Immature natural killer cell (primary cell): ENCODE results near the gene HYAL1. TPM values are rescaled to one million over a fixed set of nuclear protein-coding genes. Genes with fewer than 3 reads are reported as not detected.
"Not testable (repeated sequence)": the region's sequence is repeated elsewhere in the genome, so short reads cannot be mapped to it uniquely, and the experiment has no call there.

Experiments
- DNase-seq, 3 donors: peaks; one replicate each; pipeline ENCODE4 v3.0.0; 2022; ENCODE audit warnings: mixed read lengths in 1 of 3
- H3K27ac Mint-ChIP-seq, 6 donors: one replicate each; pipeline ENCODE4 v1.8.0; 2020; ENCODE audit warnings: mixed read lengths in 6 of 6, mild to moderate bottlenecking in 5 of 6, inconsistent platforms in 4 of 6, moderate library complexity in 3 of 6
- H3K27me3 Mint-ChIP-seq, 3 donors: one replicate each; pipeline ENCODE4 v1.8.0; 2020 to 2021; ENCODE audit warnings: low read depth in 3 of 3, mild to moderate bottlenecking in 3 of 3, mixed read lengths in 3 of 3, moderate library complexity in 3 of 3, inconsistent platforms in 1 of 3
- H3K36me3 Mint-ChIP-seq, 3 donors: one replicate each; pipeline ENCODE4 v1.8.0; 2020; ENCODE audit warnings: mixed read lengths in 3 of 3, inconsistent platforms in 2 of 3, mild to moderate bottlenecking in 2 of 3
- H3K4me1 Mint-ChIP-seq, 2 donors: one replicate each; pipeline ENCODE4 v1.8.0; 2020; ENCODE audit warnings: inconsistent platforms in 2 of 2, mild to moderate bottlenecking in 2 of 2, mixed read lengths in 2 of 2, moderate library complexity in 1 of 2
- H3K4me3 Mint-ChIP-seq, 5 donors: one replicate each; pipeline ENCODE4 v1.8.0; 2020; ENCODE audit warnings: mild to moderate bottlenecking in 5 of 5, mixed read lengths in 5 of 5, inconsistent platforms in 3 of 5, moderate library complexity in 3 of 5
- H3K9me3 Mint-ChIP-seq, 6 donors: one replicate each; pipeline ENCODE4 v1.8.0; 2020; ENCODE audit warnings: mild to moderate bottlenecking in 6 of 6, mixed read lengths in 6 of 6, inconsistent platforms in 4 of 6, moderate library complexity in 3 of 6
- polyA plus RNA-seq, 3 donors: library from polyadenylated mRNA; unstranded; fragments of 300-500 nt; fragmentation: Illumina TruSeq; gene quantifications; one replicate each; pipeline ENCODE4 v1.2.3, GENCODE V29; 2021

Gene HYAL1
- polyA plus RNA-seq, 3 donors from 2014 or later = 0.18 to 0.57 TPM; not detected in 1

DNA sequence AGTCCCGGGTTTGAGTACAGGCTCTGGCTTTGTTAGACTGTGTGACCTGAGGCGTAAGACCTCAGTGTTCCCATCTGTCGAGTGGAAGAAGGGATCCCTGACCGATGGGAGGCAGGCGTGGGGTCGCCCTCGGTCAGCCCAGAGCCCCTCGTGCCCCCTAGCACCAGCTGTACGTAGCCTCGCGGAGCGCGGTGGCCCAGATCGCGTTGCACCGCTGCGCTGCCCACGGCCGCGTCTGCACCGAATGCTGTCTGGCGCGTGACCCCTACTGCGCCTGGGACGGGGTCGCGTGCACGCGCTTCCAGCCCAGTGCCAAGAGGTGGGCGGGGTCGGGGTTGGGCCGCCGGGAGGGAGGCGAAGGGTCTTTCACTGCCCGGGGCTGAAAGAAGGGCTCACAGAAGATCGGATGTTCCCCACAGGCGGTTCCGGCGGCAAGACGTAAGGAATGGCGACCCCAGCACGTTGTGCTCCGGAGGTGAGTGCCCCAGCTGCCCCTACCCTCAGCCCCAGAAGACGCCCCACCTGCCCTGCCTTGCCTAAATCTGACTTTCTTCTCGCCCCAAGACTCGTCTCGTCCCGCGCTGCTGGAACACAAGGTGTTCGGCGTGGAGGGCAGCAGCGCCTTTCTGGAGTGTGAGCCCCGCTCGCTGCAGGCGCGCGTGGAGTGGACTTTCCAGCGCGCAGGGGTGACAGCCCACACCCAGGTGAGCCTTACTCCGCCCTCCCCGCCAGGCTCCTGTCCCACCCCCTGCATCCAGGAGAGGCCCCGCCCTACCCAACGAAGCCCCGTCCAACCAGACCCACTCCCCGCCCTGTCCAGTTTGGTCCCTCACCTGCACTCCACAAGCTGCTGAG, 28.0 kb downstream of the HYAL1 start:
- H3K9me3 Mint-ChIP-seq = no peaks in the 10 kb centered on the region
- peaks cover 21% of the 10 kb centered on the region in 2 donors for H3K4me1 Mint-ChIP-seq
- H3K36me3 Mint-ChIP-seq = no peaks in the 10 kb centered on the region
- H3K4me3 Mint-ChIP-seq = peak overlapping the region in 2 of 5 donors; percentile 25 to 33
- H3K27ac Mint-ChIP-seq = no peak overlapping the region
- peaks cover 16 to 26% (median 24%) of the 10 kb centered on the region in 3 donors for H3K27me3 Mint-ChIP-seq
- no peak for DNase-seq

DNA sequence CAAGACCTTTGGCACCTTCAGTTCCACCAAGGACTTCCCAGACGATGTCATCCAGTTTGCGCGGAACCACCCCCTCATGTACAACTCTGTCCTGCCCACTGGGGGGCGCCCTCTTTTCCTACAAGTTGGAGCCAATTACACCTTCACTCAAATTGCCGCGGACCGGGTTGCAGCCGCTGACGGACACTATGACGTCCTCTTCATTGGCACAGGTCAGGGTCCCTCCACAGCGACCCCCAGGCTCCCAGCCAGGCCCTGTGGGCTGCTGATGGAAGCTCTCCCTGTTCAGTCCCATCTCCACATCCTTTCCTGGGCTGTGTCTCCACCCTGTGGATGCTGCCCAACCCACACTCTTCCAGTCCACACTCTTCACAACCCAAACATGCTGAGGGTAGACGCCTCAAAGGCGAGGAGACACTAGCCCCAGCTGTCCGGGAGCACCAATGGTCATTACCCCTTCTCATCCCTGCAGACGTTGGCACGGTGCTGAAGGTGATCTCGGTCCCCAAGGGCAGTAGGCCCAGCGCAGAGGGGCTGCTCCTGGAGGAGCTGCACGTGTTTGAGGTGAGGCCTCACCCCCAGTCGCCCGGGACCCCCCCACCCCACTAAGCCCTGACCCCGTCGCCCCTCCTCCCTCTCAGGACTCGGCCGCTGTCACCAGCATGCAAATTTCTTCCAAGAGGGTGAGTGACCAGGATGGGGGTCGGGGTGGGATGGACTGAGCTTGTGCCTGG, 28.8 kb downstream of the HYAL1 start:
- peaks cover 16 to 26% (median 25%) of the 10 kb centered on the region in 3 donors for H3K27me3 Mint-ChIP-seq
- no peaks in the 10 kb centered on the region for H3K36me3 Mint-ChIP-seq
- peak overlapping the region in 4 of 5 donors; percentile 26 to 61 (median 51) for H3K4me3 Mint-ChIP-seq
- peak; percentile 63 to 69 (median 68) for DNase-seq
- H3K27ac Mint-ChIP-seq = peak overlapping the region in 3 of 6 donors; percentile 37 to 82 (median 77)
- H3K9me3 Mint-ChIP-seq = no peaks in the 10 kb centered on the region
- H3K4me1 Mint-ChIP-seq = peaks cover 21% of the 10 kb centered on the region in 2 donors

DNA sequence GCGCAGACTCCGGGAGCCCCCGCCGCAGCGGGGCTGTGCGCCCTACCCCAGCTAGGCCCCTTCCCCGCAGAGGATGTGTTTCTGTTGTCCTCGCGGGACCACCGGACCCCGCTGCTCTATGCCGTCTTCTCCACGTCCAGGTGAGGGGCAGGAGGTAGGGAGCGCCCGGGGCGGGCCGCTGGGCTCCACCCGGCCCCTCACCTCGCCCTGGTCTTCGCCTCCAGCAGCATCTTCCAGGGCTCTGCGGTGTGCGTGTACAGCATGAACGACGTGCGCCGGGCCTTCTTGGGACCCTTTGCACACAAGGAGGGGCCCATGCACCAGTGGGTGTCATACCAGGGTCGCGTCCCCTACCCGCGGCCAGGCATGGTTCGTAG, 29.7 kb downstream of the HYAL1 start:
- H3K27ac Mint-ChIP-seq = no peak overlapping the region
- no peaks in the 10 kb centered on the region for H3K36me3 Mint-ChIP-seq
- H3K27me3 Mint-ChIP-seq = peaks cover 16 to 25% (median 25%) of the 10 kb centered on the region in 3 donors
- peaks cover 21% of the 10 kb centered on the region in 2 donors for H3K4me1 Mint-ChIP-seq
- no peaks in the 10 kb centered on the region for H3K9me3 Mint-ChIP-seq
- DNase-seq = no peak
- H3K4me3 Mint-ChIP-seq = peak overlapping the region in 1 of 5 donors; percentile 57

DNA sequence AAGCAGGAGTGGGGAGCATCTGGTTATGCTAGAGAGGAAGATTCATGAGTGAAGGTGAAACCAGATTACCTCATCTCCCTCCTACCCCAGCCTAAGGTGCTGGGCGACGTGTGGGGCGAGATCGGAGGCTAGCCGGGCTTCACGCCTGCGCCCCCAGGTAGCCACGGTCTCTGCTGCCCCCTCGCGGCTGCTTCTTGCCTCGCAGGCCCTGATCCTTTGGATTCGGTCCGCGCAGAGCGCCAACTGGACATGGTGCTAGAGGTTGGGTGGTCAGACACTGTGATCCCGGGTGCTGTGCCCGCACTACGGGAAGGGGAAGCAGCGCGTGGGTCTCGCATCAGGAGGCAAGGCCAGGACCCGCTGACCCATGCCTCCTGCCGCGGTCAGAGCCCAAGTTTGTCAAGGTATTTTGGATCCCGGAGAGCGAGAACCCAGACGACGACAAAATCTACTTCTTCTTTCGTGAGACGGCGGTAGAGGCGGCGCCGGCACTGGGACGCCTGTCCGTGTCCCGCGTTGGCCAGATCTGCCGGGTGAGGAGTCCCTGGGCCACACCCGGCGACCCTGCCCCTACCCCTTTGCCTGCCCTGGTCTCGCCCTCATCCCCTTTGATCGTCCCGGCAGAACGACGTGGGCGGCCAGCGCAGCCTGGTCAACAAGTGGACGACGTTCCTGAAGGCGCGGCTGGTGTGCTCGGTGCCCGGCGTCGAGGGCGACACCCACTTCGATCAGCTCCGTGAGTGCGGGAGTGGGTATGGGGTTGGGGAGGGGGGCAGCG, 30.3 kb downstream of the HYAL1 start:
- no peaks in the 10 kb centered on the region for H3K9me3 Mint-ChIP-seq
- H3K36me3 Mint-ChIP-seq = no peaks in the 10 kb centered on the region
- DNase-seq = peak; percentile 80 to 83 (median 81)
- H3K4me3 Mint-ChIP-seq = peak overlapping the region; percentile 26 to 83 (median 66)
- H3K4me1 Mint-ChIP-seq = peaks cover 21% of the 10 kb centered on the region in 2 donors
- peaks cover 18 to 25% (median 24%) of the 10 kb centered on the region in 3 donors for H3K27me3 Mint-ChIP-seq
- peak overlapping the region in 5 of 6 donors; percentile 3 to 70 (median 53) for H3K27ac Mint-ChIP-seq

DNA sequence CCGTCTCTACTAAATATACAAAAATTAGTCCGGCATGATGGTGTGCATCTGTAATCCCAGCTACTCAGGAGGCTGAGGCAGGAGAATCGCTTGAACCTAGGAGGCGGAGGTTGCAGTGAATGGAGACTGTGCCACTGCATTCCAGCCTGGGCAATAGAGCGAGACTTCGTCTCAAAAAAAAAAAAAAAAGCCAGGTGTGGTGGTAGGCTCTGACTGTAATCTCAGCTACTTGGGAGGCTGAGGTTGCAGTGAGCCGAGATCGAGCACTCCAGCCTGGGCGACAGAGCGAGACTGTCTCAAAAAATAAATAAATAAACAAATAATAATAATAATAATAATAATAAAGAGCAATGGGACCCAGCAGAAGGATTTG, 30.9 kb downstream of the HYAL1 start:
- not testable (repeated sequence) for H3K27ac Mint-ChIP-seq, H3K4me3 Mint-ChIP-seq, H3K9me3 Mint-ChIP-seq, H3K36me3 Mint-ChIP-seq, DNase-seq
- Mint-ChIP-seq H3K27me3 (peaks cover 21 to 25% (median 21%) of the 10 kb centered on the region in 3 donors), H3K4me1 (peaks cover 21% of the 10 kb centered on the region in 2 donors)

DNA sequence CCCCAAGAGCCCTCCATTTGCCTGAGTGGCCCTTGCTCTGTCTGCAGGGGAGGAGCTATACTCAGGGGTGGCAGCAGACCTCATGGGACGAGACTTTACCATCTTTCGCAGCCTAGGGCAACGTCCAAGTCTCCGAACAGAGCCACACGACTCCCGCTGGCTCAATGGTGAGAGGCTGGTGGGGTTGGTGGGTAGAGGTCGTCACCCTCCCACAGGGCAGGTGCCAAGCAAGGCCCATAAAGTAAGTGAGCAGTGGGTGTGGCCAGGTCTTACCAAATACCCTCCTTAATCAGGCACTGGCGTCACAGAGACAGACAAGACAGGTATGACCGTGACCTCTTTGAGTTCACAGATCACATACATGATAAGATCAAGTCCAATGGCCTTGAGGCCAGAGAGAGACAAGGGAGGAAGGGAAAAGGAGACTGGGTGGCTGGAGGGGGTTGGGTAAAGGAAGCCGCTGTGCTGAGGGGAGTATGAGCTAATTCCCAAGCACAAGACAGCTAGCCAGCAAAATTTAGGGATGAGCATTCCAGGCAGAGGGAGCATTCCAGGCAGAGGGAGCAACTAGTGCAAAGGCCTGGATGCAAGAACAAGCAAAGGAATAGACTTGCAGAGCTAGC, 31.9 kb downstream of the HYAL1 start:
- Mint-ChIP-seq H3K4me1 (peaks cover 21% of the 10 kb centered on the region in 2 donors), H3K27ac (peak overlapping the region in 2 of 6 donors; percentile 1 to 64), H3K36me3 (no peaks in the 10 kb centered on the region), H3K4me3 (peak overlapping the region in 1 of 5 donors; percentile 6), H3K9me3 (no peaks in the 10 kb centered on the region), H3K27me3 (peaks cover 19 to 22% (median 21%) of the 10 kb centered on the region in 3 donors)
- no peak for DNase-seq

DNA sequence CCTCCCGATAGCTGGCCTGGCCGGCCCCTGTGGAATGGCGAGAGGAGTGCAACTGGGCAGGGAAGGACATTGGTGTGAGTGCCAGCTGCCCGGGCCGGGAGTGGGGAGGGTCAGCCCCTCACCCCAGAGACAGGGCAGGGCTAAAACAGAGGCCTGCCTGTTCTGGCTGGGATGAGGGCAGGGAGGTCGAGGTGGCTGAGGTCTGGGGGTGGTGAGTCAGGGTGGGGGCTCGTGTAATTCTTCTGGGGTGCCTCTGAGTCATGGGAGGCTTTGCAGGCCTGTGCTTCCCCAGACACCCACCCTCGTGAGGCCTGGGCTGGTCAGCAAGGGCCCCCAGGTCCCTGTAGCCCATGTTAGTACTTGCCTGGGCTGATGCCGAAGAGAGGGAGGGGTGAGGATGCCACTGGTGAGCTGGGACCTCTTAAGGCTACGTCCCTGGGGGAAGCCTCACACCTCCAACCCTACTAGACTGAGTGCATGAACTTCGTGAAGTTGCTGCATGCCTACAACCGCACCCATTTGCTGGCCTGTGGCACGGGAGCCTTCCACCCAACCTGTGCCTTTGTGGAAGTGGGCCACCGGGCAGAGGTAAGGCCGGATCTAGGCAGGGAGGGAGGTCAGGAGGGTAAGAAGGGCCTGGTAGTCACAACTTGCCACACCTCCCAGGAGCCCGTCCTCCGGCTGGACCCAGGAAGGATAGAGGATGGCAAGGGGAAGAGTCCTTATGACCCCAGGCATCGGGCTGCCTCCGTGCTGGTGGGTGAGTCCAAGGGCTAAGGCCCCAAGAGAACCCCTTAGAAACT, 32.8 kb downstream of the HYAL1 start:
- Mint-ChIP-seq H3K4me1 (peaks cover 19% of the 10 kb centered on the region in 2 donors), H3K27me3 (peaks cover 17 to 19% (median 19%) of the 10 kb centered on the region in 3 donors), H3K4me3 (no peak overlapping the region), H3K9me3 (no peaks in the 10 kb centered on the region), H3K36me3 (no peaks in the 10 kb centered on the region), H3K27ac (no peak overlapping the region)
- no peak for DNase-seq

DNA sequence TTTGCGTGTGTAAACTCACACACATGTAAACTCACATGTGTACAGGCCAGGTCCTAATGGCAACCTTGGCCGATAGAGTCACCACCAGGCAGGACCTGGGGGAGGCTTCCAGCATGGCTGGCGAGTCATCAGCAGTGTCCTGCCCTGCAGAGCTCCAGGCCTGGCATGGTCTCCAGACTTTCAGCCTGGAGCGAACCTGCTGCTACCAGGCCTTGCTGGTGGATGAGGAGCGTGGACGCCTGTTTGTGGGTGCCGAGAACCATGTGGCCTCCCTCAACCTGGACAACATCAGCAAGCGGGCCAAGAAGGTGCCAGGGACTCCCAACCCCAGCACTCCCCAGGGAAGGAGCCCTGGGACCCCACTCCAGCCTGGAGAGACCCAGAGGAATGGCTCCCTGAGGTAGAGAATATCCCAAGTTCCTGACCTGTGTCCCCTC, 33.4 kb downstream of the HYAL1 start:
- Mint-ChIP-seq H3K9me3 (no peaks in the 10 kb centered on the region), H3K27me3 (peaks cover 13 to 14% (median 14%) of the 10 kb centered on the region in 3 donors), H3K36me3 (no peaks in the 10 kb centered on the region), H3K27ac (no peak overlapping the region), H3K4me3 (no peak overlapping the region), H3K4me1 (peaks cover 14 to 16% of the 10 kb centered on the region in 2 donors)
- no peak for DNase-seq

DNA sequence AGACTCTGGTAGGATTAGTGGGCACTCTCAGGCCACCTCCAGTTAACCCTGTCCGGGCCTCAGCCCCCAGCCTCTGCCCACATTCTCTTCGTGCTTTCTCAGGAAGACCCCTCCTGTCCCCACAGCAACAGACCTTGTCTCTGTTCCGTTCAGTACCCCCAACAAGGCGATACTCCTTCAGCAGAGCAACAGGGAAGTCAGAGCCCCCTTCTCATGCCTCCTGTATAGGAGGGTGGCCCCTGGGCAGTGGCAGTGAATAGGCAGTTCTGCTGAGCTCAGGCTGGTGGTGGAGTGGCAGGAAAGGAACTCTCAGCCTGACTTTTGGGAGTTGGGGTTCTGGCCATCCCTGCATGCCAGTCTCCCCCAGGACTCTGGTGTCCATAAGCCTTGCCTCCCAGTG, 33.9 kb downstream of the HYAL1 start:
- no peak overlapping the region for H3K4me3 Mint-ChIP-seq
- H3K36me3 Mint-ChIP-seq = no peaks in the 10 kb centered on the region
- peaks cover 10 to 14% (median 10%) of the 10 kb centered on the region in 3 donors for H3K27me3 Mint-ChIP-seq
- H3K9me3 Mint-ChIP-seq = no peaks in the 10 kb centered on the region
- DNase-seq = no peak
- no peak overlapping the region for H3K27ac Mint-ChIP-seq
- peaks cover 12 to 14% of the 10 kb centered on the region in 2 donors for H3K4me1 Mint-ChIP-seq

DNA sequence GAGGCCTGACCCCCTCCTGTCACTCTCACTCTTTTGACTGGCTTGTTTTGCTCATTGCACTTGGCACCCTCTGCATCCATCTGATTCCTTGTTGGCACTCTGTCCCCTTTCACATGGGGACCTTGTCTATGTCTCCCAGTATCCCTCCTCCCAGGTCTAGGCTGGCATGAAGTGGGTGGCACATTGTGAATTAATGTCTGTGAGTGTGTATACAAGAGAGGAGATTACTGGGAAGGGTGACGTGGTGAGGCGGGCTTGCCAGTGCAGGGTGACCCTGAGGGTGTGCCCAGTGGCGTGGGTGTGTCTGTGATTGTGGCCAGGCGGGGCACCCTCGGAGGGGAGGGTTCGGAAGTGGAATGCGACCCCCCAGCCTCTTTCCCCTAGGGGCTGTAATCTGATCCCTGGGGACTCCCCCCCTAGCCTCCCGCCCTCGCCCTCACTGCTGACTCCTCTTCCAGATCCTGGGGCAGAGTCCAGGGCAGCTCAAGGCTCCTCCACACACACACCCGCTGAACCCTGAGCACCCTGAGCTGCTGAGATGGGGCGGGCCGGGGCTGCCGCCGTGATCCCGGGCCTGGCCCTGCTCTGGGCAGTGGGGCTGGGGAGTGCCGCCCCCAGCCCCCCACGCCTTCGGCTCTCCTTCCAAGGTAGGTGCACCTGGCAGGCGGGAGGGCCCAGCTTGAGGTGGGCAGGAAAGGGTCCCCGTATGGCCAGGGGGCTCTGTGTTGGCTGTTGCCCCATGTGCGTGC, 34.5 kb downstream of the HYAL1 start, which contains the start of gene SEMA3B:
SEMA3B (plus strand) TSS at position 445 of the 749 bp plus-strand sequence; CDS start at position 539, 94 bp downstream.
- Mint-ChIP-seq H3K9me3 (no peaks in the 10 kb centered on the region), H3K4me3 (no peak within 1 kb of the TSS), H3K4me1 (peaks cover 6 to 10% of the 10 kb centered on the region in 2 donors)

DNA sequence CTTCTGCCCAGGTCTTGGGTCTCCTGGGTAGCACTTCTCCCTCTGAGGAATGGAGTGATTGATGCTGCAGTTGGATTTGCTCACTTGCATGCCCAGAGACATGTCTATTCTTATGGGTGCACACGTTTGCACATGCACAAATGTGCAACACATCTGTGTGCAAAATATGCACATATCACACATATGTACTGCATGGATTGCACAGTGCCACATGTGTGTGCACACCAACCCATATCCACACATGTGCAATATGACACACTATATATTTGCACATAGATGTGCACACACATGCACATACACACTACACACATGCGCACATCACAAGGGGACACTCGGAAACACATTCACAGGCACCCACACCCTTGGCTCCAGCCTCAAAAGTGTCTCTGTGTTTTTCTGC, 35.1 kb downstream of the HYAL1 start:
- peaks cover 4 to 11% (median 6%) of the 10 kb centered on the region in 3 donors for H3K27me3 Mint-ChIP-seq
- peaks cover 6 to 9% of the 10 kb centered on the region in 2 donors for H3K4me1 Mint-ChIP-seq
- H3K36me3 Mint-ChIP-seq = no peaks in the 10 kb centered on the region
- DNase-seq = no peak
- no peak overlapping the region for H3K4me3 Mint-ChIP-seq
- H3K9me3 Mint-ChIP-seq = no peaks in the 10 kb centered on the region
- no peak overlapping the region for H3K27ac Mint-ChIP-seq

More for the DNA sequence above, 34.5 kb downstream of the HYAL1 start, which contains the start of gene SEMA3B:
- no peak for DNase-seq
- H3K27me3 Mint-ChIP-seq = peaks cover 4 to 11% (median 5%) of the 10 kb centered on the region in 3 donors
- H3K27ac Mint-ChIP-seq = no peak within 1 kb of the TSS
- H3K36me3 Mint-ChIP-seq = no peaks in the 10 kb centered on the region
